ENCODE results near the gene PHLDA2.

DNA sequence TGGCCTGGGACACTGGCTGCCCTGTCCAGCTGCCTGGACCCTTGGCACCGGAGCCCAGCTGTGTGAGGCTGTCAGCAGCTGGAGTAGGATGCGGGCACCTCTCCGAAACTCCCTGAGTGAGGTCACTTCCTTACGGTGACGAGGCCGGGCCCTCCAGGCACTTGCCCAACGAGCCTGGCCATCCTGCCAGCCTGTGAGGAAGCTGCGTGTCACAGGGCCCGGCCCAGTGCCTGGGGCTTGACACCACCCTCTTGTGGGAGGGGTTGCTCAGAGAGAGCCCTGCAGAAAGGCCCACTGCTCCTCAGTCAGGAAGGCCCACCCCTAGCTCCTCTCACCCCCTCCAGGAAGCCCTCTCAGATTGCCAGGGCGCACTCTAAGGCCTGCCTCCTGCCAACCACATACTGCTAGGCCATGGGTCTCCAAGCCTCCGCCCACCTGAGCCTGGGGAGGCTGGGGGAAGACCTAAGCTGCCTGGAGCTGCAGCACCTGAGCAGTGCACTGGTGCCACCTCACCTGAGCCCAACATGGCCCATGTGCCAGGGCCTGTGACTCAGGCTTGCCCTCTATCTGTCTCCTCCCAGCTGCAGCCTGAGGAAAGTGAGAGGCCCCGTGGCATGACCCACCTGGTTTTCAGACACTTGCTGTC, 4.3 kb upstream of the PHLDA2 start:
- TF ChIP-seq SMC3 (conservative IDR thresholded peaks at IDR 0.05; ENCODE audit: insufficient read depth, low read depth, low read length), result no peak
- TF ChIP-seq NFIC (IDR thresholded peaks at IDR 0.05), result no peak
- TF ChIP-seq ZNF354B (CRISPR knock-in tag; IDR thresholded peaks at IDR 0.05), result no peak
- TF ChIP-seq SRF (CRISPR knock-in tag; IDR thresholded peaks at IDR 0.05), result no peak
- TF ChIP-seq CTCF (IDR thresholded peaks at IDR 0.05 in 2 of 3, conservative IDR thresholded peaks at IDR 0.05 in 1 of 3; ENCODE audit: insufficient read depth in 2 of 3, low read depth in 1 of 3, low read length in 3 of 3), result no peak
- TF ChIP-seq BRD4 (IDR thresholded peaks at IDR 0.05), result no peak
- no peak for TF ChIP-seq USF1 (CRISPR knock-in tag; IDR thresholded peaks at IDR 0.05)
- TF ChIP-seq NR2C2 (CRISPR knock-in tag; IDR thresholded peaks at IDR 0.05), result no peak
- TF ChIP-seq NR2C2 (tag; IDR thresholded peaks at IDR 0.05), result no peak
- TF ChIP-seq POLR2A (conservative IDR thresholded peaks at IDR 0.05), result no peak
- no peak for TF ChIP-seq MAFK (IDR thresholded peaks at IDR 0.05; ENCODE audit: low read length)

All from K562 (cell line).